WTC11 (cell line): Measurements from ENCODE around the gene TP63. TPM values are rescaled to one million over a fixed set of nuclear protein-coding genes. Genes with fewer than 3 reads are reported as not detected.

Experiments
- ATAC-seq: fragments of 200-7000 bp; cut with Tn5 transposase; 2 replicates; pipeline ENCODE4 v1.10.0; 2021; ENCODE audit warnings: mild to moderate bottlenecking, moderate library complexity
- CTCF ChIA-PET: fragments of 300-600 bp; sonication (Branson Sonifier 250); formaldehyde crosslinking; loops from one replicate; lab custom pipeline; 2021; ENCODE audit warnings: antibody characterized with exemption; lab: Charles Lee
- POLR2A ChIA-PET: fragments of 350-600 bp; sonication (Branson Sonifier 250); formaldehyde crosslinking; loops from one replicate; lab custom pipeline; 2021; ENCODE audit warnings: antibody characterized with exemption; lab: Charles Lee
- DNase-seq: peaks from one replicate; pipeline ENCODE4 v3.0.0; 2021; ENCODE audit warnings: low spot score
- H3K27ac Mint-ChIP-seq: 2 replicates; pipeline ENCODE4 v1.8.0; 2021; ENCODE audit warnings: mixed read lengths
- H3K27me3 Mint-ChIP-seq: 2 replicates; pipeline ENCODE4 v1.8.0; 2021; ENCODE audit warnings: low read depth, mild to moderate bottlenecking, moderate library complexity, mixed read lengths
- H3K36me3 Mint-ChIP-seq: 2 replicates; pipeline ENCODE4 v1.8.0; 2021; ENCODE audit warnings: mixed read lengths
- H3K4me1 Mint-ChIP-seq: 2 replicates; pipeline ENCODE4 v1.8.0; 2022; ENCODE audit warnings: mixed read lengths
- H3K4me3 Mint-ChIP-seq: 2 replicates; pipeline ENCODE4 v1.8.0; 2021; ENCODE audit warnings: mild to moderate bottlenecking, moderate library complexity, mixed read lengths
- H3K9me3 Mint-ChIP-seq: 2 replicates; pipeline ENCODE4 v1.8.0; 2021; ENCODE audit warnings: mixed read lengths
- AR ChIP-seq: fragments of 250-450 bp; sonication (Bioruptor Pico); IDR thresholded peaks from 2 replicates; pipeline ENCODE4 v1.9.0; 2021; ENCODE audit warnings: mild to moderate bottlenecking
- ATF1 ChIP-seq: sonication (generic); formaldehyde crosslinking; IDR thresholded peaks from 2 replicates; pipeline ENCODE4 v1.8.1; 2023; ENCODE audit warnings: mild to moderate bottlenecking, moderate library complexity, missing genetic modification reagents
- CBFB ChIP-seq: sonication (generic); formaldehyde crosslinking; IDR thresholded peaks from 2 replicates; pipeline ENCODE4 v1.8.1; 2022; ENCODE audit warnings: mild to moderate bottlenecking, low read depth, missing genetic modification reagents
- FOXP1 ChIP-seq: sonication (generic); formaldehyde crosslinking; IDR thresholded peaks from 2 replicates; pipeline ENCODE4 v1.8.0; 2022; ENCODE audit warnings: missing genetic modification reagents, mild to moderate bottlenecking, moderate library complexity, borderline replicate concordance
- JUN ChIP-seq: sonication (generic); formaldehyde crosslinking; IDR thresholded peaks from 2 replicates; pipeline ENCODE4 v1.8.0; 2023; ENCODE audit warnings: mild to moderate bottlenecking, missing genetic modification reagents
- NR3C1 ChIP-seq: sonication (generic); formaldehyde crosslinking; conservative IDR thresholded peaks from 2 replicates; pipeline ENCODE4 v1.8.1; 2023; ENCODE audit warnings: low read depth, mild to moderate bottlenecking, missing genetic modification reagents
- OVOL2 ChIP-seq: fragments of 250-450 bp; sonication (Bioruptor Pico); IDR thresholded peaks from 2 replicates; pipeline ENCODE4 v1.9.0; 2021; ENCODE audit warnings: mild to moderate bottlenecking, borderline replicate concordance
- PRRX2 ChIP-seq: fragments of 250-450 bp; sonication (Bioruptor Pico); IDR thresholded peaks from 2 replicates; pipeline ENCODE4 v1.8.0; 2021; ENCODE audit warnings: mild to moderate bottlenecking
- RELA ChIP-seq: sonication (generic); formaldehyde crosslinking; IDR thresholded peaks from 2 replicates; pipeline ENCODE4 v1.8.1; 2022; ENCODE audit warnings: missing genetic modification reagents, mild to moderate bottlenecking, borderline replicate concordance
- SOX15 ChIP-seq: fragments of 250-450 bp; sonication (Bioruptor Pico); IDR thresholded peaks from 2 replicates; pipeline ENCODE4 v1.9.0; 2021; ENCODE audit warnings: mild to moderate bottlenecking
- TCF7 ChIP-seq: sonication (generic); formaldehyde crosslinking; IDR thresholded peaks from 2 replicates; pipeline ENCODE4 v1.8.0; 2022; ENCODE audit warnings: mild to moderate bottlenecking, low read depth, missing genetic modification reagents, moderate library complexity
- TEAD4 ChIP-seq: sonication (generic); formaldehyde crosslinking; IDR thresholded peaks from 2 replicates; pipeline ENCODE4 v1.8.0; 2022; ENCODE audit warnings: mild to moderate bottlenecking, missing genetic modification reagents
- USF2 ChIP-seq: sonication (generic); formaldehyde crosslinking; IDR thresholded peaks from 2 replicates; pipeline ENCODE4 v1.8.1; 2023; ENCODE audit warnings: mild to moderate bottlenecking, missing genetic modification reagents, moderate library complexity
- ZNF121 ChIP-seq: sonication (generic); formaldehyde crosslinking; IDR thresholded peaks from 2 replicates; pipeline ENCODE4 v1.8.0; 2023; ENCODE audit warnings: missing genetic modification reagents
- ZNF317 ChIP-seq: sonication (generic); formaldehyde crosslinking; IDR thresholded peaks from 2 replicates; pipeline ENCODE4 v1.8.1; 2023; ENCODE audit warnings: low read depth, mild to moderate bottlenecking, moderate library complexity, missing genetic modification reagents, borderline replicate concordance
- ZNF512 ChIP-seq: sonication (generic); formaldehyde crosslinking; IDR thresholded peaks from 2 replicates; pipeline ENCODE4 v1.8.1; 2022; ENCODE audit warnings: missing genetic modification reagents, borderline replicate concordance
- ZNF532 ChIP-seq: fragments of 250-450 bp; sonication (Bioruptor Pico); IDR thresholded peaks from 2 replicates; pipeline ENCODE4 v1.9.0; 2021; ENCODE audit warnings: mild to moderate bottlenecking, borderline replicate concordance
- ZSCAN18 ChIP-seq: fragments of 250-450 bp; sonication (Bioruptor Pico); IDR thresholded peaks from 2 replicates; pipeline ENCODE4 v2.1.2; 2022; ENCODE audit warnings: mild to moderate bottlenecking, moderate library complexity
- total RNA-seq: library from RNA; stranded (reverse); gene quantifications from 3 replicates; pipeline ENCODE4 v1.2.3, GENCODE V29; 2021
- TF ChIP-seq, protein P1 (sequence below): fragments of 250-450 bp; sonication (Bioruptor Pico); conservative IDR thresholded peaks from 2 replicates; pipeline ENCODE4 v1.9.0; 2021; ENCODE audit warnings: mild to moderate bottlenecking
- TF ChIP-seq, protein P2 (sequence below): sonication (generic); formaldehyde crosslinking; conservative IDR thresholded peaks from 2 replicates; pipeline ENCODE4 v1.8.1; 2022; ENCODE audit warnings: mild to moderate bottlenecking, missing genetic modification reagents

Gene TP63
- total RNA-seq, 1 experiment from 2014 or later = 0.09 TPM

- no peak for TF ChIP-seq CBFB (CRISPR knock-in tag)
Measured at GRCh38 chr3:189629803-189630455, 1.3 kb upstream of the TP63 start (continued).

DNA sequence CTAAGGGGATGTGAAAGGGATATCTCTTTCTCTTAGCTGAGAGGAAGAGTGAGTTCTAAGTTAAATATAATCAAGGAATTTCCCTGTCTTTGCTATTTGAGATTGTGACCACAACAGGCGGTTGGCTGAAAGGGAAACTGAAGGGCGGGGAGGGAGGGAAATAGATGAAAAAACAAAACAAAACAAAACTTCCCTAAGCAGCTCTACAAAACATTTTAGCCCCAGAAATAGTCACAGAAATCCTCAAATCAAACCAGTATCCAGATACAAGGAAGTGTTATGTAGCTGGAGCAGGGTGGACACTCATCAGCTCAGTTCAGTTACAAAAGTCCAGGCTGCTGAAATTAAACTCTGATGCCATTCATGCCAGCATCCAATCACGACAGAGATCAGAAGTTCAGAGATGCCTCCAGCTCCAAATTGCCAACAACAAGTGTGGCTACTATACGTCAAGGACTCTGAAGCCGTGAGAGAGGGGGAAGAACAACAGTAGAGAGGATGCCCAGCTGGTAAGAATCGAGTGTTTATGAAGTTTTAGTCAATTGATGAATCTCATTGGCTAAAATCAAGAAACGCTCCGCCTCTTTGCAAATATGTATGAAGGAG is 319 bp upstream of the TP63 start:
- no peaks in the 10 kb centered on the region for H3K27me3 Mint-ChIP-seq
- no peak for ATAC-seq
- no peak overlapping the region for H3K27ac Mint-ChIP-seq
- no peak overlapping the region for H3K4me3 Mint-ChIP-seq
- ChIA-PET CTCF (no interaction called here), POLR2A (no interaction called here)
- H3K9me3 Mint-ChIP-seq = no peaks in the 10 kb centered on the region
- DNase-seq = no peak
- peaks cover 42% of the 10 kb centered on the region for H3K4me1 Mint-ChIP-seq
- no peaks in the 10 kb centered on the region for H3K36me3 Mint-ChIP-seq
- TF ChIP-seq OVOL2 = no peak
- no peak for TF ChIP-seq ZNF317 (CRISPR knock-in tag)
- no peak for TF ChIP-seq ATF1
- TF ChIP-seq ZSCAN18 (CRISPR knock-in tag) = no peak
- TF ChIP-seq SOX15 (CRISPR knock-in tag) = no peak
- no peak for TF ChIP-seq NR3C1
- TF ChIP-seq JUN = no peak
- no peak for TF ChIP-seq TCF7 (CRISPR knock-in tag)
- TF ChIP-seq USF2 (CRISPR knock-in tag) = no peak
- TF ChIP-seq, protein P1, sequence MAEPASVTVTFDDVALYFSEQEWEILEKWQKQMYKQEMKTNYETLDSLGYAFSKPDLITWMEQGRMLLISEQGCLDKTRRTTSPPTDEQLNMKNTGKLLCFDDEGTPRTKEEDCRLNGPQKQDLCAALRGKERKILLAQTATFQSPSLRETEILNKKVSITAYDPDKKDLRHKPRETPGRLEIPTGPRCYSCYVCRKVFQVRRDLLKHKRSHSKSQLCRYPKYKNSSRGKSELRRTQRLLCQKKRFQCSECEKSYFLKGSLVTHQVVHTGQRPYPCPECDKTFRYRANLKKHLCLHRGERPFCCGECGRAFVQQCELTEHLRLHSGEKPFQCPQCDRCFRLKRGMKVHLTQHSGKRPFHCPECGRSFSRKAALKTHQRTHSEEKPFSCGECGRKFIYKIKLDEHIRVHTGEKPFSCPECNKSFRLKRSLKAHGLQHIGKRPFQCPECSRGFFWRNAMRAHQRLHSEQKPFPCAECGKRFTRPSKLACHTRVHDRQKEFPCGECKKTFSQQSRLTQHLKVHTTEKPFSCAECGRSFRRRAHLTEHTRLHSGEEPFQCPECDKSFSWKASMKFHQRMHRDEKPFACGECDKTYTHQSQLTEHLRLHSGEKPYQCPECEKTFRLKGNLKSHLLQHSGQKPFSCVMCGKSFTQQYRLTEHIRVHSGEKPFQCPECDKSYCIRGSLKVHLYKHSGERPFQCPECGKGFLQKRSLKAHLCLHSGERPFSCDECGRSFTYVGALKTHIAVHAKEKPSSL (CRISPR knock-in tag) = no peak
- TF ChIP-seq, protein P2, sequence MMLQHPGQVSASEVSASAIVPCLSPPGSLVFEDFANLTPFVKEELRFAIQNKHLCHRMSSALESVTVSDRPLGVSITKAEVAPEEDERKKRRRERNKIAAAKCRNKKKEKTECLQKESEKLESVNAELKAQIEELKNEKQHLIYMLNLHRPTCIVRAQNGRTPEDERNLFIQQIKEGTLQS (CRISPR knock-in tag) = no peak
- no peak for TF ChIP-seq FOXP1 (CRISPR knock-in tag)
- no peak for TF ChIP-seq ZNF512 (CRISPR knock-in tag)
- no peak for TF ChIP-seq TEAD4 (CRISPR knock-in tag)
- TF ChIP-seq PRRX2 (CRISPR knock-in tag) = no peak
- TF ChIP-seq RELA (CRISPR knock-in tag) = no peak
- TF ChIP-seq AR (CRISPR knock-in tag) = no peak
- TF ChIP-seq ZNF532 = no peak
- TF ChIP-seq ZNF121 (CRISPR knock-in tag) = no peak
